Activated CD8-positive, alpha-beta memory T cell treated with anti-CD3 and anti-CD28 coated beads for 1 hour (primary cell): Measurements from ENCODE around the gene RNF126.
"Not testable (repeated sequence)": the region's sequence is repeated elsewhere in the genome, so short reads cannot be mapped to it uniquely, and the experiment has no call there.

Source experiments
- DNase-seq, 2 donors: peaks; one replicate each; pipeline ENCODE4 v3.0.0-alpha.2; 2020; ENCODE audit warnings: low read depth in 1 of 2; ENCODE audit errors: extremely low read depth in 1 of 2

The RNF126 gene

DNA sequence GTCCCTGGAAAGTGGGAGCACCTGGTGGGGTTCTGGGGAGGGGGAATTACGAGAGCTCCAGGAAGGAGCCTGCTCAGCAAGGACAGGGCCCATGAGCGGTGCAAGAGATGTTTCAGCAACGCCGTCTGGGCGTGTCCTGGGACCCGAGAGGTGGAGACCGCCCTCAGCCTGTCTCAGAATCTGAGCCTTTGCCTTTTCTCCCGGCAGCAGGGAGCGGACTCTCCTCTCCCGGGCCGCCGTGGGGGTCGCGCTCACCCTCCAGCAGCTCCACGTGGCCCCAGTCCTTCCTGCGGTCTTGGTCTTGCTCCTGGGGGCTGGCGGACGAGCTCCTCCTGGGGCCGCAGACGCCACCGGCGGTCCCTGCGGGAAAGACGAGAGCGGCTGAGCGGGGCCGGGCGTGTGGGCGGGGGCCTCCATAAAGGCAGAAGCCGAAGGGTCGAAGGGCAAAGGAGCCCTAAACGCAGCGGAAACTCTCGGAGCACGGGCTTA lies 30.4 kb downstream of the RNF126 start:
- DNase-seq, result no peak

DNA sequence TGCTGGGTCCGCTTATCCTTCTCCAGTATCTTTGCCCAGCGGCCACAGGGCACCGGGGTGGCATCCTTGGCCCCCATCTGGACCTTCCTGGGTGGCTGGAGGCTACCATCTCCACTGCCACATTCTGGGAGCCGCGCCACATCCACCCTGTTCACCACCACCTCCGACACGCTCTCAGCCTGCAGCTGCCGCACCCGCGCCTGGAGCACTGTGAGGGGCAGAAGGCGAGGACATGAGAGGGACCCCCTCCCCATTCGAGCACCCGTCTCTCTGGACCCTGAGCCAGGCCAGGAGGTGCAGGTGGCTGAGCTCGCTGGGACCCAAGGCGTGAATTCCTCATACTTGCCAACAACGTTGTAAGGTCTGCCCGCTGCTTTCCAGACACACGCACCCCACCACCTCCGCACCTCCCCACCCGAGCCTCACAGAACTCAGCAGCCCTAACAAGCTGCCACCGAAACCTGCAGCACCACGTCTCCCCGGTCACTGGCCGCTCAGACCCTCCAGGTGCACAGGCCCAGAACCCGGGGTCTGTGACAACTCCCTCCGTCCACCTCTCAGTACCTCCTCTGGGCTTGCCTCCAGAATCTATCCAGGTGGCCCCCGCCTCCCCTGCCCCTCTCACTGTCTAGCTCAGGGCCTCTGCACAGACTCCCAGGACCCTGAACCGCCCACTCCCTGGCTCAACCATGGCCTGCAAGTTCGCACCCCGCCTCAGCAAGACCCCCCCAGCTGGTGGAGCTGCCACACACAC lies 32.9 kb downstream of the RNF126 start:
- no peak for DNase-seq

DNA sequence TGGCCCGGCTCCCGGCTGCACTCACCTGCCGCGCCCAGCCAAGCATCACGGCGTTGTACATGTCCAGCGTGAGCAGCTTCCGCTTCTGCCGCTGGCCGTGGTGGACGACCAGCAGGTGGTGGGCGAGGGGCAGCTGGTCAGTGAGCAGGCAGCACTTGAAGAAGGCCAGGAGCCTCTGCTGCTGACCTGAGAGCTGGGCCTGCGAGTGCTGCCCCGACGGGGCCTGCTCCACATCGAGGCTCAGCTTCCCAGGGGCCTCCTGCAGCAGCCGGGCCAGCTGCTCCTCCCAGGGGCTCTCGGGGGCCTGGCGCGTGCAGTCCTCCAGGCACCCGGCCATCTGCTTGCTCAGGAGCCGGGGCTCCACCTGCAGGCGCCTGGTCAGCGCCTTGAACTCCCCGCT lies 33.5 kb downstream of the RNF126 start:
- not testable (repeated sequence) for DNase-seq

DNA sequence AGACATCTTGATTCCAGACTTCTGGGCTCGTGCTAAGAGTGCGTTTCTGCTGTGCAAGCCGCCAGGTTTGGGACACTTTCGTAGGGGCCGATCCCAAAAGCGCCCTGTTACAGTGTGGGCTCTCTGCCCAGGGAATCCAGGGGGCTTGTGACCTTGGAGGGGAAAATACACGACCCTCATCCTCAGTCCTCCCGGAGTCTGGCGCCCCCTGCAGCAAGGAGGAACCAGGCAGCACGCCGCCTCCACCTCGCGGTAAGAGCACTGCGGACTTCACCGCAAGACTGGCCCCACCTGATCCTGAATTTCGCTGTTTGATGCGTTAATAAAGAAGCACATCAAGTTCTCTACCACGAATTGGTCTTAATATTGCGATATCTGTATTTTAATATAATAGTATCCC lies 34.8 kb downstream of the RNF126 start:
- DNase-seq, result no peak

DNA sequence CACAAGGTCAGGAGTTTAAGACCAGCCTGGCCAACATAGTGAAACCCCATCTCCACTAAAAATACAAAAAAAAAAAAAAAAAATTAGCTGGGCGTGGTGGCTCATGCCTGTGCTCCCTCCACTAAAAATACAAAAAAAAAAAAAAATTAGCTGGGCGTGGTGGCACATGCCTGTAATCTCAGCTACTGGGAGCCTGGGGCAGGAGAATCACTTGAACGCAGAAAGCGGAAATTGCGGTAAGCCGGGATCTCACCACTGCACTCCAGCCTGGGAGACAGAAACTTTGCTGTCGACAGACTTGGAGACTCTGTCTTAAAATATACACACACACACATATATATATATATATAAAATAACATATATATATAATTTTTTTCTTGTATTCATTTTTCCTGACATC lies 36.4 kb downstream of the RNF126 start:
- not testable (repeated sequence) for DNase-seq

DNA sequence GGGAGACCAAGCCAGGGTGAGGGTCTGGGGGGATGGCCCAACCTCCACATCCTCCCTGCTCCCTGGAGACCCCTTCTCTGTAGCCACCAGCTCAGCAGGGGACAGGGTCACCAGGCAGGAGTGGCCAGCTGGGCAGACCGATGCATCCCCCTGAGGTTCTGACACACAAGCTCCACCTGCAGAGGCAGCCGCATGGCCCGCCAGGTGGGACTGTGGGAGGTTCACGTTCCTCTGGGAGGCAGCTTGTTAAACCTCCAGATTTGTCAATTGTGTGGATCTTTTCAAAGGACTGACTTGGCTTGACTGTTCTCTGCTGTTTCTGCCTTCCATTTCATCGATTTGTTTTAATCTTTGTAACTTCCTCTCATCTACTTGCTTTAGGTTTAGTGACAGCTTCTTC lies 37.8 kb downstream of the RNF126 start:
- DNase-seq, result no peak

DNA sequence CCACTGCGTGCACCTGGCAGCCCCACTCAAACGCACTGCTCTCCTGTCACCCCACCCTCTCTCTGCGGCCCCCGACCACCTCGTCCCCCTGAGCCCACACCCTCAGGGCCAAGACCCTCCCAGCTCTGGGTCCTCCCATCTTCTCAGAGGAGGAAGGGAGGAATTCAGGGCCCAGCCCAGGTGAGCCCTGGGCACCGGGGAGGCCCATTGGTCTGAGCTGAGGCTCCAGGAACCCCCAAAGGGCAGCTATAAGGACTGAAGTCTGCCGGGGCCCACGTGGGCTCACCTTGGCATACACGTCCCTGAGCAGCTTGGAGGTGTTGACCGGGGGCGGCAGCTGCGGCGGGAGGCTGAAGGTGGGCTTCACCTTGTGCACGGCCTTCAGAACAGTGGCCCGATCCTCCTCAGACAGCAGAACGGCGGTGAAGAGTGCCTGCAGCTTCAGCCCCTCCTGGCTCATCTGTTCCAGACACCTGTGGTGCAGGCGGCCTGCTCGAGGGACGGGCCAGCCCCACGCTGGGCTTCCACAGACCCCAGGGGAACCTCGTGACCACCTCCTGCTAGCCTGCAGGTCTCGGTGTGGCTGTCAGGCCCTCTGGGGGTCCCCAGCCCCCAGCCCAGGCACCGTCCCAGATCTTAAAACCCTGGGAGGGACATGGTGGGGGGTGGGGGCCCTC lies 38.4 kb downstream of the RNF126 start:
- DNase-seq, result no peak

DNA sequence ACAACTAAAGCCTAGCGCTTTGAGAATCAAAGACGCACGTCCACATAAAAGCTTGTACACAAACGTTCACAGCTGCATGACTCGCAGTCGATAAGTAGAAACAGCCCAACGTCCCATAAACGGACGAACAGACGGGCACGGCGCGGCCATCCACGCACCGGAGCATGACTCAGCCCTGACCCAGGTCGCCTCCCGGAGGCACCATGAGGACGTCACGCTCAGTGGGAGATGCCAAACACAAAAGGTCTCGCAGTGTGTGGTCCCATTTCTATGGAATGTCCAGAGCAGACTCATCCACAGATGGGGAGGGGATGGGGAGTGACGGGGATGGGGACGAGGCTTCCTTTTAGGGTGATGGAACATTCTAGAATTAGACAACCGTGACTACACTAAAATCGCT lies 39.0 kb downstream of the RNF126 start:
- DNase-seq, result no peak

DNA sequence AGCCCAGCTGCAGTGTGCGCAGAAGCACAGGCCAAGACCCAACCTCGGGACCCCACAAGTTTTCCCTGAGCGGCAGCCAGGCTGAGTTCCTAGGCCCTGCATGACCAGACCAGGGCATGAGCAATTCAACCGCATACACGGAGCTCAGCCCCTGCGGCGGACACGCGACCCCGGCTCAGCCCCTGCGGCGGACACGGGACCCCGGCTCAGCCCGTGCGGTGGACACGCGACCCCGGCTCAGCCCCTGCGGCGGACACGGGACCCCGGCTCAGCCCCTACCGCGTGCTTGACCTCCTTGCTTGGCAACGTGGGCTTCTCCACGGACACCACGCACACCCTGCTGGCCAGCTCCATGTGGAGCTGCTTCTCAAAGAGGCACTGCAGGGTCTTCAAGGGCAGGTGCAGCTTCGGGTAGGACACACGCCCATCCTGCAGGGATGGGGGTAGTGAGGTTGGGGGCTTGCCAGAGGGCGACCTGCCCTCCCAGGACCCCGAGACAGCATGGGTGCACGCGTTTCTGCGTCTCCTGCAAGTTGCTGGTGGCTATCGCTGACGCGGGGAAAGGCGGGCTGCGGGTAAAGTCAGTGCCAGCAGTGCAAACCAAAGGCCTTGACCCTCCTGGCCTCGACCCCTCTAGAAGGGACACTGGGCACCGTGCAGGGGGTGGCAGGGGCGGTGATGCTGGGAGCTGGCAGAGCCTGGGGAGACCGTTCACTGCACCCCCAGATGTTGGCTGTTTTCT lies 39.7 kb downstream of the RNF126 start:
- no peak for DNase-seq

DNA sequence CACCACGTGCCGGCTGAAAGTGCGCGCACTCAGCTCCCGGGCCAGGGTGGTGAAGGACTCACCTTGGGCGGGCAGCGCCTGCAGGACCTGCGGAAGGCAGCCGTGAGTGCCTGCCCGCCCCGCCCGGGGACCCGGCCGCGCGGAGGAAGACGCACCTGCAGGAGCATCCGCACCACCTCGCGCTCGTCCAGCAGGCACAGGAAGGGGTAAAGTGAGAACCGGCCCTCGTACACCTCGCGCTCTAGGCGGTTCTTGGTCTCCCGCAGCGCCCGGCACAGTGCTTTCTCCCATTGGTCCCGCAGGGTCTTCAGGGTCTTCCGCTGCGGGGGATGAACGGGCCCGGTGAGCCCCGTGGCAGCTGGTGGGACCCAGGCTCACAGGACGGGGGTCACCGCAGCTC lies 40.3 kb downstream of the RNF126 start:
- no peak for DNase-seq

DNA sequence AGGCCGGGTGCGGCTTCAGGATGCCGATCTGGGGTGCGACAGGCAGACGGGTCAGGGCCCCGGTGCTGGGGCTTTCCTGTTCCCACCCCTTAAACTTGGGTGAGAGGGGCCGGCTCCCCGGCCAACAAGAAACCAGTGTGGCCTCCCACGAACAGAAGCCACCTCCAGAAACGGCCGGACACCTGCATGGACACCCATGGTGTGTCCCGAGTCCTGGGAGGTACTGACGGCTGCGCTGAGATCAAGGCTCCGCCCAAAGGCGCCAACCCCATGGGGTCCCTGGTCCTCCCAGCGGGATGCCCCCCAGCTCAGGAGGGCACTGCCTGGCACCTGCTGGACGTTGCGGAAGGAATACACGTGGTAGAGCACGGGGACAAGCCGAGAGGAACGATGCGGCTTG lies 41.2 kb downstream of the RNF126 start:
- DNase-seq, result no peak

DNA sequence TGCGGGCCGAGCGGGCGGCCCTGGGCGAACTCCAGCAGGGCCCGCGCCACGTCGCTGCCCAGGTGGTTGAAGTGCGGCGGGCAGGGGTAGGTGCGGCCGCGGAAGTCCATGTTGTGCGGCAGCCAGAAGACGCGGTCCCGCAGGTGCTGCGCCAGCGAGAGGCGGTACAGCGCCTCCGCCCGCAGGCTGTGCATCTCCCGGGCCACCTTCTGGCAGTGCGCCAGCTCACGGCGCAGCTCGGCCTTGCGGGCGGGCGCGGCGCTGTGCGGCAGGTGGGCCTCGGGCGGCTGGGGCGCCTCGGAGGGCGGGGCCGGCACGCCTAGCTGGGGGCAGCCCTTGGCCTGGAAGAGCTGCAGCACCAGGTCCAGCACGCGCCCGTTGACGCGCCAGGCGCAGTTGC lies 41.8 kb downstream of the RNF126 start:
- DNase-seq, result not testable (repeated sequence)

DNA sequence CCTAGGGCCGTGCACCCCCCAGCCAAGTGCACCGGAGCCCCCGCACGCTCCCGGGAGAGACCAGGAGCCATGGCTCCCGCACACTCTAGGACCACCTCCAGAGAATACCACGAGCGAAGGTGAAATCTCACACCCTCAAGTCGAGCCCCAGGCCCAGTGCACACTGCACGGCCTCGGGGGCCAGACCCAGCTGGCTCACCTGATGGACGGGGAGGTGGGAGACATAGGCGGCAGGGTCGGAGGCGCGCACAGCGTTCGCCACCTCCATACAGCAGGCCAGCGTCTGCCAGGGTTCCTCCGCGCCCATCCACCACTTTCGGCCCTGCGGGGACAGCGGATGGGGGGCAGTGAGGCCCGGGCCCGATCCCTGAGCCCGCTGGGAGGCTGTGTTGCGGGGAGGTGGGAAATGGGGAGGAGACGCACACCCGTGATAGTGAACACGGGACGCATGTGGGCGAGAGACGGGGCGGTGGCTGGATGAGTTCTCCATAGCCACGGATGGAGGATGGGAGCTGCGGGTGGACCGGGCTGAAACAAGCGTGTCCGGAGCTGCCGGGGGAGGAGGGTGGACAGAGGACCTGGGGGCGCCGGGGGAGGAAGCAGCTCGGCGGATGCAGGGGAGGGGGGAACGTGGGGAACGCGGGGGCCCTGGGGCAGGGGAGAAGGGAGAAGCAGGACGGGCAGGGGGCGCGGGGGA lies 42.7 kb downstream of the RNF126 start:
- DNase-seq, result no peak

DNA sequence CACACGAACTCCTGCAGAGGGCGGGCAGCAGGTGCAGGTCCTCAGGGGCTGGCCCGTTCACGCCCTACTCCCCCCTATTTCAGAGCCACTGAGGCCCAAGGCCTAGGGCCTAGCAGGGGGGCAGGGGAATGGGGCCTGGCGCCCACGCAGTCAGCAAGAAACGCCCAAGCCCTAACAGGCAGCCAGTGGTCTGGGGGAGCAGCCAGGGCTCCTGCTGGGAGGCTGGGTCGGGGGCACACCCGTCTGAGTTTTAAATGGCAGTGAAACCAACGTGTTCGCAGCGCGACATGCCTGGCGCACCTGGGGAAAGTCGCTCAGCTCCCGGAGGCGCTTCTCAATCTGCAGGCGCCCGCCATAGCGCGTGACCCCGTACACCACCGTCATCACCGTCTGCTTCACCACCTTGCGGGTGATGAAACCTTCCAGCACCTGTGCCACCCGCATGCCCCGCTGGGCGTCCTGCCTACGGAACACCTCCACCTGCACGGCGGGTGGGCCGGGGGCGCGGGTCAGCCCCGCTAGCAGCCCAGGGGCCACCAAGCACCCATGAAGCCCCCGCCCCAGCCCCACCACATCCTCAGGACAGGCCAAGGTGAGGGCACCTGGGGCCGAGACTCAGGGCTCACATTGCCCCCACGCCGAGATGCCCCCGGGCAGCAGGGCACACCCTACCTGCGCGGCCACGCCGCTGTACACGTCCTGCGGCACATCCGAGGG lies 43.6 kb downstream of the RNF126 start:
- no peak for DNase-seq

DNA sequence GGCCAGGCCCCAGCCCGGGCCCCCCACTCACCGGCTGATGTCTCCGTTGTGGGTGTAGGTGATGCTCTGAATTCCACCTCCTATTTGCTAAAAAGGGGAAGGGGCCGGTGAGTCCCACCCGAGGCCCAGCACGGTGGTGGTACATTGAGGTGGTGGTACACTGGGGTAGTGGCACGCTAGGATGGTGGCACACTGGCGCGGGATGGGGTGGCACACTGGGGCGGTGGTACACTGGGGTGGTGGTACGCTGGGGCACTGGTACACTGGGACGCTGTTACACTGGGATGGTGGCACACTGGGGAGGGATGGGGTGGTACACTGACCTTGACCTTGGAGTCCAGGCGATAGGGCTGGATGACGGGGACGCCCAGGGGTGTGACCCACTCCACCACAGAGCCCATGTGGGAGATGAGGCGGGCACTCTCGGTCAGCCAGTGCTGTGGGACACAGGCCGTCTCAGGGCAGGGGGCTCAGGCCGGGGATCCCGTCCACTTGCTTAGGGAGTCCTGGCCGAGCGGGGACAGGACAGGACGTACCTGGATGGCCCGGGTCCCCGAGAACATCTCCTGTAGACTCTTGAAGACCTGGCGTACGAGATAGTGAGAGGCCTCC lies 44.2 kb downstream of the RNF126 start:
- no peak for DNase-seq

DNA sequence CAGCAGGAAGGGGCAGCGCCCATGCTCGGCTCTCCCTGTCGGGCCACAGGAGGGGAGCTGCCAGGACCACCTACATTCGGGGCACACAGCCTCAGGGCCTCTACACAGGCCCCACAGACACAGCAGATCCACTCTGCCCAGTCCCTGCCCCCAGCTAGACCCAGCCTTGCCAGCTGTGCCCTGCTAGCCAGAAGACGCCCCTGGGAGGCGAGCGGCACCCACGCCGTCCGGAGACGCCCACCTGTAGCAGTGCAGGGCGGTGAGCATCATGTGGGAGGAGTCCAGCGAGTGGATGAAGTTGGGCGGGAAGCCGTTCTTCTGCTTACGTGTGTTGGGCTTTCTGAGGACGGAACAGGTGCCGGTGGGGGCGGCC lies 44.8 kb downstream of the RNF126 start:
- no peak for DNase-seq

DNA sequence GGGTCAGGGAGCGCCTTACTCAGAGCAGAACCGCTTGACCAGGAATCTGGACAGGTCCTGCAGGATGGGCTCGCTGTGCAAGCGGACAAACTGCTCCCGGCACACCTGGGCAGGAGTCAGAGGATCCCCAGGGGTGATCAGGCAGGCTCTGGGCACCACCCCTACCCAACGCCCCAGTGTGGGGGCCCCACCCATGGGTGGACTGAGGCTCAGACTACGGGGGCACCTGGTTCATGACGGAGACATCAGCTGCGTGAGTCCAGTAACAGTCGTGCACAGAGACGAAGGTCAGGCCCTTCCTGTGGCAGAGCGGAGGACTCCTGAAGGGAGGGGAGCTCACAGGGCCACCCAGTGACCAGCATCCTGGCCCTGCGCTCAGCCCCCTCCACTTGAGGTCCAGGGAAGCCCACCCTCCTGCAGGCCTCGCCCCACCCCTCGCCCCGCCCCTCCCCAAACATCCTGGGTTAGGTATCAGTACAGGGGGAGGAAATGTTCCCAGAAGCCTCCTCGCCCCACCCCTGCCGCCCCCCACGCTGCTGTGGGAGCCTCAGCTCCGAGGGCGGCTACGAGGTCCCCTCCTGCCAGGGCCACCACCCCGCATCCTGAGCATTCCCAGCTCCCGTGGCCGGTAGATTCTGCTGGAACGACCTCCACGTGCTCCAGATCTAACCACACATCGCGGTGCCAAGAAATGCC lies 45.3 kb downstream of the RNF126 start:
- no peak for DNase-seq

DNA sequence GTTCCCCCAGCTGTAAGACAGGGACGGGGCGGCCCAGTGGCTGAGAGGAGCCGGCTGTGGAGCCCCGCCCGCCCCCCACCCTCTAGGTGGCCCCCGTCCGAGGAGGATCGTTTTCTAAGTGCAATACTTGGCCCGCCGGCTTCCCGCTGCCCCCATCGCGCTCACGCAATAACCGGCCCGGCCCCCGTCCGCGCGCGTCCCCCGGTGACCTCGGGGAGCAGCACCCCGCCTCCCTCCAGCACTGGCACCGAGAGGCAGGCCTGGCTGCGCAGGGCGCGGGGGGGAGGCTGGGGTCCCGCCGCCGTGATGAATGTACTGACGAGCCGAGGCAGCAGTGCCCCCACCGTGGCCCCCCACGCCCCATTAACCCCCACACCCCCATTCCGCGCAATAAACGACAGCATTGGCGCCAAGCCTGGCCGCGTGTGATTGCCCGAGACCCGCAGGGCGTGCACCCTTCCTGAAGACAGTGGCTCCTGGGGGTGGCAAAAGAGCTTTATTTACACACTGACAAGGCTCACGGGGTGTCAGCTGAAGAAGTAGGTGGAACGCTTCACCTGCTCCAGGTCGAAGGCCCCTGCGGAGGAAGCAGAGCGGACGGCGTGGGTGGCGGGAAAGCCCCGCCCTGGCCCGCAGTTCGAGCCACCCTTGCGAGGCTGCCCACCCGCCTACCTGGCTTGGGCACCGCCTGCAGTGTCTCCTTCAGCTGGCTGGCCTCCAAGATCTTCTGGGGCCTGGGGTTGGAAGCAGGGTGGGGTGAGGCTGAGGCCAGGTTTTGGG lies 46.1 kb downstream of the RNF126 start:
- no peak for DNase-seq
